ENCODE data around the gene GMCL2.

DNA sequence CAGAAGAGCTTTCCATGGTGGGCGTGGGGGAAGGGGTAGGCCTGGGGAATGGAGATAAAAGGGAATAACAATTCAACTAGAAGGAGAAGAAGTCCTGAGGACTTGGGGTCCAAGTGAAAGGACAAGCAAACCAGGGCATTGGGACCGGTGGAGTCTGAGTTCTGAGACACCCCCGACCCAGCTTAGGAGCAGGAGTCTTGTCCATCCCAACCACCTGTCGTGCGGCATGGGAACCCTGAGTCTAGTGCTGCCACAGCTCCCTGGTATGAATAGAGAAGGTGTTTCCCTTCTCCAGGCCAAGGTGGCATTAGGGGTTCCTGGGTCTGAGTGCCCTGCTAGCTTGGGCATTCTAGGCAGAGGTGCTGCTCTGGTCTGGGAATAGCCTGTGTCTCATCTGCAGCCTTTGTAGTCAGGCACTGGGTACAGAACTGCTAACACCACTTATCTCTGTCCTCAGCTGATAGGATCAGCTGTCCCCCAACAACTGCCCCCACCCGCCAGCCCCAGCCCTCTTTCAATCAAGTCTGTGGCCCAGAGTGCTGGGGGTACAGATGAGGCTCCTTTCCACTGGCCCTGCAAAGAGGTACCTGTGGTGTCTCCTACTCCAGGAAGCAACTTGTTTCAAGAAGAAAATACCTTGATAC is 27.1 kb upstream of the GMCL2 start:
- TF ChIP-seq EP300 (IDR thresholded peaks at IDR 0.05) (no peak), POLR2A (IDR thresholded peaks at IDR 0.05) (no peak)
- TF ChIP-seq, protein P1, sequence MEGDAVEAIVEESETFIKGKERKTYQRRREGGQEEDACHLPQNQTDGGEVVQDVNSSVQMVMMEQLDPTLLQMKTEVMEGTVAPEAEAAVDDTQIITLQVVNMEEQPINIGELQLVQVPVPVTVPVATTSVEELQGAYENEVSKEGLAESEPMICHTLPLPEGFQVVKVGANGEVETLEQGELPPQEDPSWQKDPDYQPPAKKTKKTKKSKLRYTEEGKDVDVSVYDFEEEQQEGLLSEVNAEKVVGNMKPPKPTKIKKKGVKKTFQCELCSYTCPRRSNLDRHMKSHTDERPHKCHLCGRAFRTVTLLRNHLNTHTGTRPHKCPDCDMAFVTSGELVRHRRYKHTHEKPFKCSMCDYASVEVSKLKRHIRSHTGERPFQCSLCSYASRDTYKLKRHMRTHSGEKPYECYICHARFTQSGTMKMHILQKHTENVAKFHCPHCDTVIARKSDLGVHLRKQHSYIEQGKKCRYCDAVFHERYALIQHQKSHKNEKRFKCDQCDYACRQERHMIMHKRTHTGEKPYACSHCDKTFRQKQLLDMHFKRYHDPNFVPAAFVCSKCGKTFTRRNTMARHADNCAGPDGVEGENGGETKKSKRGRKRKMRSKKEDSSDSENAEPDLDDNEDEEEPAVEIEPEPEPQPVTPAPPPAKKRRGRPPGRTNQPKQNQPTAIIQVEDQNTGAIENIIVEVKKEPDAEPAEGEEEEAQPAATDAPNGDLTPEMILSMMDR (IDR thresholded peaks at IDR 0.05): no peak

Data from ovary (tissue), 3 donors.